HG03175 (cell line): ENCODE data around the gene CLECL1.
"Not testable (repeated sequence)": the region's sequence is repeated elsewhere in the genome, so short reads cannot be mapped to it uniquely, and the experiment has no call there.

Source experiments
- ATAC-seq: cut with Tn5 transposase; IDR thresholded peaks from one replicate; pipeline ENCODE4 v1.9.1; 2021; ENCODE audit warnings: mild to moderate bottlenecking, moderate library complexity; ENCODE audit not compliant: unreplicated experiment

Gene CLECL1

DNA sequence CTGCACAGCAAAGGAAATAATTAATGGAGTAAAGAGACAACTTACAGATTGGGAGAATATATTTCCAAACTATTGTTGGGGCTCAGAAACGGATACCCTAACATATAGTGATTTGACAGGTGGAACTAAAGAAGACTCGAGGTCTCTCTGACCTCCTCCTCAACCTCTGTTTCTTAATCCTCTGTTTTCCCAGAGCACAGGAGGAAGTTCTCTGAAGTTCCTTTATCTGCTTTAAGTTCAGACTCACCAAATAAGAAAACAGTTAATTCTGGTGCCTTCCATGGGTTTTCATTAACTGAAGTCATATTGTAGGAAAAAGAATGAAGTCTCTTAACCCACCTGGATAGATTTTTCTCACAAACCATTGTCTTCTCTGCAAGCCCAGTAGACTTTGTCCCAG lies 34.2 kb downstream of the CLECL1 start:
- ATAC-seq: no peak

DNA sequence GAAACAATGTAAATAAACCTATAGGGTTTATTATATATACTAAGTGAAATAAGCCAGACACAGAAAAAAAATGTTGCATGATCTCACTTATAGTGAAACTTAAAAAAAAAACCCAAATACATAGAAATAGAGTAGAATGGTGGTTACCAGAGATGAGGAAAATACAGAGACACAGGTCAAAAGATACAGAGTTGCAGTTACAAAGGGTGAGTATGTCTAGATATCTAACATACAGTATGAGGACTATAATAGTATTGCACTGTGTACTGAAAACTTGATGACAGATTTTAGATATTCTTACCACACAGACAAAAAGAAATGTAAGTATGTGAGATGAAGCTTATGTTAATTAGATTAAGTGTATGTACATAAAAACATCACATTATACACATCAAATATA lies 35.3 kb downstream of the CLECL1 start:
- no peak for ATAC-seq

DNA sequence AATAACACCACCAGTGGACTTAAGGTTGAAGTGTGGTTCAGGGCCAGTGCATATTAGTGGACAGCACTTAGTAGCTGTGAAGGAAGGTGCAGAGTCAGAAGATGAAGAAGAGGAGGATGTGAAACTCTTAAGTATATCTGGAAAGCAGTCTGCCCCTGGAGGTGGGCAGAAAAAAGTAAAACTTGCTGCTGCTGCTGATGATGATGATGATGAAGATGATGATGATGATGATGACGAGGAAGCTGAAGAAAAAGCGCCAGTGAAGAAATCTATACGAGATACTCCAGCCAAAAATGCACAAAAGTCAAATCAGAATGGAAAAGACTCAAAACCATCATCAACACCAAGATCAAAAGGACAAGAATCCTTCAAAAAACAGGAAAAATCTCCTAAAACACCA lies 37.2 kb downstream of the CLECL1 start:
- ATAC-seq: not testable (repeated sequence)

DNA sequence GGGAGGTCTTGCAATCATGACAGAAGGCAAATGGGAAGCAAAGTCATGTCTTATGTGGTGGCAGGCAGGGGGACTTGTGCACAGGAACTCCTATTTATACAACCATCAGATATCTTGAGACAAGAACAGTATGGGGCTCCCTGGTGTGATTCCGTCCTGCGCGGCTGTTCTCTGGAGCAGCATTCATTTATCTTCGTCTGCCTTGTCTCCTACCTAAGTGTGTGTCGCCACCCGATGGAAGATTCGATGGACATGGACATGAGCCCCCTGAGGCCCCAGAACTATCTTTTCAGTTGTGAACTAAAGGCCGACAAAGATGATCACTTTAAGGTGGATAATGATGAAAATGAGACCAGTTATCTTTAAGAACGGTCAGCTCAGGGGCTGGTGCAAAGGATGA lies 37.7 kb downstream of the CLECL1 start:
- not testable (repeated sequence) for ATAC-seq

DNA sequence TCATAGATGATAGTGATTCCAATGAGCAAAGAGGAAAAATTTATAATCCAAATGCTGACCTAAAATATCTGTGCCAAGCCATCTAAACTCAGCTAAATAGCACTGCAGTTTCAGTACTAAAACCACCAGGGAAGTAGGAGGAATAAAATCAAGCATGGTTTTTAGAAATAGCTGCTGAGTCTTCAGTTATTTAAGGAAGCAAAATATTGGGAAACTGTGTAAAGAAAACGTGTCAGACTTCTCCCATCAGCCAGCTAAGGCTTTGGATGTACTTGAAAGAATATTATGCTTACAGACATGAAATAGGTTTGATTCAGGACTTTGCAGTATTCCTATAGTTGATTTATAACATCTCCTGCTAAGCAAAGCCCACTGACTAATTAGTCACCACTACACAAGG lies 38.7 kb downstream of the CLECL1 start:
- no peak for ATAC-seq

DNA sequence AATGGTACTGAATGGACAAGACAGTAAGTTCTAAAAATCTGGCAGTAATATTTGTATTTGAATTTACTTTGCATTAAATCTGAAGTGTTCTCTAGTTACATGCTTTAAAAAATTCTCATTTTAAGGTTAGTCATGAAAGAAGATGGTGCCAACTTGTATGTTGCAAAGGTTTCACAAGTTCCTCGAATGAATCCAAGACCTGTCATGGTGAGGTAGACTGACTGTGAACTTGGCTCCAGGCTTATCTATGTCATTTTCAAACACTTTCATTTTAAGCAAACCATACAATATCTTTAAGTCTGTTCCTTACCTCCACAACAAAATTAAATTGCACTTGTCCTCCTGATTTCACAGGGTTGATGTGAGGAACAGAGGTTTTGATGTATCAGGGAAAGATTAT lies 40.0 kb downstream of the CLECL1 start:
- ATAC-seq: no peak

DNA sequence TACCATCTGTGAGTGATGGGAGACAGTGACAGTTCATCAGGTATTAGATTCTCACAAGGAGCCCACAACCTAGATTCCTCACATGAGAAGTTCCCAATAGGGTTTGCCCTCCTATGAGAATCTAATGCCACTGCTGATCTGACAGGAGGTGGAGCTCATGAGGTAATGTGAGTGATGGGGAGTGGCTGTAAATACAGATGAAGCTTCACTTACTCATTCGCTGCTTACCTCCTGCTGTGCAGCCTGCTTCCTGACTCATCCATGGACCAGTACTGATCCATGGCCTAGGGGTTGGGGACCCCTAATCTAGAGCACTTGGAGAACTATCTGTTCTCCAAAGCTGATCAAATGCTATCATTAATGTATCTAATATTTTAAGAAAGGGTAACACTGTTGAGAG lies 45.7 kb downstream of the CLECL1 start:
- ATAC-seq: no peak

DNA sequence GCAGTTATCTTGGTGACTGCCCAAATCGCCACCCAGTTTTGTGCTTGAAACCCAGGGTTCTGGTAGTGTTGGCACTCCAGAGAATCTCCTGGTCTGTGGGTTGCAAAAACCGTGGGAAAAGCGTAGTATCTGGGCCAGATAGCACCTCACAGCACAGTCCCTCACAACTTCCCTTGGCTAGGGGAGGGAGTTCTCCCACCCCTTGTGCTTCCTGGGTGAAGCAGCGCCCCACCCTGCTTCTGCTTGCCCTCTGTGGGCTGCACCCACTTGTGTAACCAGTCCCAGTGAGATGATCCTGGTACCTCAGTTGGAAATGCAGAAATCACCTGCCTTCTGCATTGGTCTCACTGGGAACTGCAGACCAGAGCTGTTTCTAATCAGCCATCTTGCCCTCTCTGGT lies 47.0 kb downstream of the CLECL1 start:
- ATAC-seq: no peak

DNA sequence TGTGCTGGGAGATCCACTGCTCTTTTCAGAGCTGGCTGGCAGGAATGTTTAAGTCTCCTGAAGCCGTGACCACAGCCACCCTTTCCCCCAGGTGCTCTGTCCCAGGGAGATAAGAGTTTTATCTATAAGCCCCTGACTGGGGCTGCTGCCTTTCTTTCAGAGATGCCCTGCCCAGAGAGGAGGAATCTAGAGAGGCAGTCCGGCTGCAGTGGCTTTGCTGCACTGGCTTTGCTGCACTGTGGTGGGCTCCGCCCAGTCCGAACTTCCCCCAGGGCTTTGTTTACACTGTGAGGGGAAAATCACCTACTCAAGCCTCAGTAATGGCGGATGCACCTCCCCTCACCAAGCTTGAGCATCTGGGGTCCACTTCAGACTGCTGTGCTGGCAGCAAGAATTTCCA lies 47.5 kb downstream of the CLECL1 start:
- not testable (repeated sequence) for ATAC-seq

DNA sequence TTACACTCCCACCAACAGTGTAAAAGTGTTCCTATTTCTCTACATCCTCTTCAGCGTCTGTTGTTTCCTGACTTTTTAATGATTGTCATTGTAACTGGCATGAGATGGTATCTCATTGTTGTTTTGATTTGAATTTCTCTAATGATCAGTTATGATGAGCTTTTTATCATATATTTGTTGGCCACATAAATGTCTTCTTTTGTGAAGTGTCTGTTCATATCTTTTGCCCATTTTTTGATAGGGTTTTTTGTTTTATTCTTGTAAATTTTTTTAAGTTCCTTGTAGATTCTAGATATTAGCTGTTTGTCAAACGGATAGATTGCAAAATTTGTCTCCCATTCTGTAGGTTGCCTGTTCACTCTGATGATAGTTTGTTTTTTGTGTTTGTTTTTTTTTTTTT lies 49.9 kb downstream of the CLECL1 start:
- ATAC-seq: not testable (repeated sequence)

DNA sequence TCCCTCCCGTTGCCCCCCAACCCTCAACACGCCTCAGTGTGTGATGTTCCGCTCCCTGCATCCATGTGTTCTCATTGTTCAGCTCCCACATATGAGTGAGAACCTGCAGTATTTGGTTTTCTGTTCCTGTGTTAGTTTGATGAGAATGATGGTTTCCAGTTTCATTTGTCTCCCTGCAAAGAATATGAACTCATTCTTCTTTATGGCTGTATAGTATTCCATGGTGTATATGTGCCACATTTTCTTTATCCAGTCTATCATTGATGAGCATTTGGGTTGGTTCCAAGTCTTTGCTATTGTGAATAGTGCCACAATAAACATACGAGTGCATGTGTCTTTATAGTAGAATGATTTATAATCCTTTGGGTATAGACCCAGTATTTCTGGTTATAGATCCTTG lies 50.4 kb downstream of the CLECL1 start:
- not testable (repeated sequence) for ATAC-seq

DNA sequence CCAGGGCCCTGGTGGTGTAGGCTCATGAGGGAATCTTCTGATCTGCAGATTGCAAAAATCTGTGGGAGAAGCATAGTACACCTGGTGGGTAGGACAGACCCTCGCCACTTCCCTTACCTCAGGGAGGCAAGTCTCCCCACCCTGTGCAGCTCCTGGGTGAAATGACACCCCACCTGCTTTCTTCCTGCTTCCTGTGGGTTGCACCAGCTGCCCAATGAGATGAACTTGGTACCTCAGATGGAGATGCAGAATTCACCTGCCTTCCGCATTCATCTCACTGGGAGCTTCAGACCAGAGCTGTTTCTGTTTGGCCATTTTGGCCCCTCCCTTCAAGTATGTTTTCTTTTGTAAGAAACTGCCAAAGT lies 58.7 kb downstream of the CLECL1 start:
- ATAC-seq: peak; percentile 31

DNA sequence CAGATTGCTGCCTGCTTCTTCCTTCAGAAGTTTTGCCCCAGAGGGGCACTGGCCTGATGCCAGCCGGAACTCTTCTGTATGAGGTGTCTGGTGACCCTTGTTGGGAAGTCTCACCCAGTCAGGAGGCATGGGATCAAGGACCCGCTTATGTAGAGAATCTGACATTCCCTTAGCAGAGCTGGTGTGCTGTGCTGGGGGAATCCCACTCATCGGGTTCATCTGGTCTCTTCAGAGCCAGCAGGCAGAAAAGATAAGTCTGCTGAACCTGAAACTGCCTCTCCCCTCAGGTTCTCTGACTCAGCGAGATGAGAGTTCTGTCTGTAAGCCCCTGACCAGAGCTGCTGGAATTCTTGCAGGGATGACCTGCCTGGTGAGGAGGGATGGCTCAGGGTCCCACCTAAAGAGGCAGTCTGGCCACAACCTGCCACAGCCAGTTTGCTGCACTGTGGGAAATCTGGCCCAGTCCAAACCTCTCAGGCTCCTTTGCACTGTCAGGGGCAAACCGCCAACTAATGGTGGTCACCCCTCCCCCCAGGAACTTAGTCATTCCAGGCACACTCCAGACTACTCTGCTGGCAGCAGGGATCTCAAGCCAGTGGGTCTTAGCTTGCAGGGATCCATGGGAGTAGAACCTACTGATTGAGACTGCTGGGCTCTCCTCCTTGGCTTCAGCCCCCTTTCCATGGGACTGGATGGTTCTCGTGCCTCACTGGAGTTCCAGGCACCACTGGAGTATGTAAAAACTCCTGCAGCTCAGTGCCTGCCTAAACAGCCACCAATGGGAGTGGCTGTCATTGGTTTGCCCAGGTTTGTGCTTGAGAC lies 59.3 kb downstream of the CLECL1 start:
- ATAC-seq: peak; percentile 24
